HEK293 (cell line): ENCODE measurements around the gene TMCC1.

ENCODE experiments used
- YY1 ChIP-seq: fragments of 450-650 bp; formaldehyde crosslinking; IDR thresholded peaks from 2 replicates; pipeline ENCODE4 v1.5.1; 2018; ENCODE audit warnings: missing biosample characterization, missing genetic modification characterization
- ZIC2 ChIP-seq: fragments of 450-650 bp; formaldehyde crosslinking; IDR thresholded peaks from 2 replicates; pipeline ENCODE4 v1.5.1; 2016; ENCODE audit warnings: missing biosample characterization, missing genetic modification characterization
- ZNF24 ChIP-seq: fragments of 450-650 bp; formaldehyde crosslinking; IDR thresholded peaks from 2 replicates; pipeline ENCODE4 v1.5.1; 2016; ENCODE audit warnings: missing biosample characterization, missing genetic modification characterization
- ZNF423 ChIP-seq: fragments of 450-650 bp; formaldehyde crosslinking; IDR thresholded peaks from 2 replicates; pipeline ENCODE4 v1.5.1; 2016; ENCODE audit warnings: missing biosample characterization, missing genetic modification characterization
- ZNF623 ChIP-seq: fragments of 450-650 bp; formaldehyde crosslinking; IDR thresholded peaks from 2 replicates; pipeline ENCODE4 v1.5.1; 2016; ENCODE audit warnings: missing biosample characterization, missing genetic modification characterization
- ZNF777 ChIP-seq: fragments of 450-650 bp; formaldehyde crosslinking; IDR thresholded peaks from 2 replicates; pipeline ENCODE4 v1.5.1; 2017; ENCODE audit warnings: missing biosample characterization, missing genetic modification characterization, borderline replicate concordance
- ZNF843 ChIP-seq: fragments of 450-650 bp; formaldehyde crosslinking; IDR thresholded peaks from 2 replicates; pipeline ENCODE4 v1.5.1; 2016; ENCODE audit warnings: missing biosample characterization, missing genetic modification characterization
- TF ChIP-seq, protein P1 (sequence below): fragments of 450-650 bp; formaldehyde crosslinking; IDR thresholded peaks from 2 replicates; pipeline ENCODE4 v1.5.1; 2017; ENCODE audit warnings: missing biosample characterization, missing genetic modification characterization
- TF ChIP-seq, protein P2 (sequence below): fragments of 450-650 bp; formaldehyde crosslinking; IDR thresholded peaks from 2 replicates; pipeline ENCODE4 v1.5.1; 2016; ENCODE audit warnings: missing biosample characterization, missing genetic modification characterization
- TF ChIP-seq, protein P3 (sequence below): fragments of 450-650 bp; formaldehyde crosslinking; IDR thresholded peaks from 2 replicates; pipeline ENCODE4 v1.5.1; 2016; ENCODE audit warnings: missing biosample characterization, missing genetic modification characterization
- TF ChIP-seq, protein P4 (sequence below): fragments of 450-650 bp; formaldehyde crosslinking; IDR thresholded peaks from 2 replicates; pipeline ENCODE4 v1.5.1; 2017; ENCODE audit warnings: missing biosample characterization, missing genetic modification characterization

DNA sequence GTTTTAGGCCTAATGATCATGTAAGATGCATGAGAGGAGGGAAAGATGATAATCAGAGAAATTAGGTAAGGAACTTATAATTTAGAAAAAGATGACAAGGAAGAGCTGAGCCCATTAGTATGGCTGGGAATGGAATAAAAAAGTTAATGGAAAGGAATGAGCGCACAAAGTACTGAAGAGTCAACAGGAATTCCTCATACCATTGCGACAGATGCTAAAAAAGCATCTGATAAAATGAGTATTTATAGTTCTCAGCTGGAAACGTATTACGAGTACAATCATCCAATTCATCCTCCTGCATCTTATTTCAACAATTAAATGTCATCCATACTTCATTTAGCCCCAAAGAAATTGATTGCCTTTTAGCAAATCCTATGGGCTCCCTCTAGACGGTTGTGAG, 58.9 kb downstream of the TMCC1 start:
- no peak for TF ChIP-seq ZNF777 (tag by site-specific recombination)
- no peak for TF ChIP-seq ZNF623 (tag by site-specific recombination)
- TF ChIP-seq, protein P1, sequence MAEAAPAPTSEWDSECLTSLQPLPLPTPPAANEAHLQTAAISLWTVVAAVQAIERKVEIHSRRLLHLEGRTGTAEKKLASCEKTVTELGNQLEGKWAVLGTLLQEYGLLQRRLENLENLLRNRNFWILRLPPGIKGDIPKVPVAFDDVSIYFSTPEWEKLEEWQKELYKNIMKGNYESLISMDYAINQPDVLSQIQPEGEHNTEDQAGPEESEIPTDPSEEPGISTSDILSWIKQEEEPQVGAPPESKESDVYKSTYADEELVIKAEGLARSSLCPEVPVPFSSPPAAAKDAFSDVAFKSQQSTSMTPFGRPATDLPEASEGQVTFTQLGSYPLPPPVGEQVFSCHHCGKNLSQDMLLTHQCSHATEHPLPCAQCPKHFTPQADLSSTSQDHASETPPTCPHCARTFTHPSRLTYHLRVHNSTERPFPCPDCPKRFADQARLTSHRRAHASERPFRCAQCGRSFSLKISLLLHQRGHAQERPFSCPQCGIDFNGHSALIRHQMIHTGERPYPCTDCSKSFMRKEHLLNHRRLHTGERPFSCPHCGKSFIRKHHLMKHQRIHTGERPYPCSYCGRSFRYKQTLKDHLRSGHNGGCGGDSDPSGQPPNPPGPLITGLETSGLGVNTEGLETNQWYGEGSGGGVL (tag by site-specific recombination): no peak
- TF ChIP-seq, protein P2, sequence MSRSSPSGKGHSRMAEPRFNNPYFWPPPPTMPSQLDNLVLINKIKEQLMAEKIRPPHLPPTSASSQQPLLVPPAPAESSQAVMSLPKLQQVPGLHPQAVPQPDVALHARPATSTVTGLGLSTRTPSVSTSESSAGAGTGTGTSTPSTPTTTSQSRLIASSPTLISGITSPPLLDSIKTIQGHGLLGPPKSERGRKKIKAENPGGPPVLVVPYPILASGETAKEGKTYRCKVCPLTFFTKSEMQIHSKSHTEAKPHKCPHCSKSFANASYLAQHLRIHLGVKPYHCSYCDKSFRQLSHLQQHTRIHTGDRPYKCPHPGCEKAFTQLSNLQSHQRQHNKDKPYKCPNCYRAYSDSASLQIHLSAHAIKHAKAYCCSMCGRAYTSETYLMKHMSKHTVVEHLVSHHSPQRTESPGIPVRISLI: no peak
- TF ChIP-seq YY1 (tag by site-specific recombination): no peak
- TF ChIP-seq, protein P3, sequence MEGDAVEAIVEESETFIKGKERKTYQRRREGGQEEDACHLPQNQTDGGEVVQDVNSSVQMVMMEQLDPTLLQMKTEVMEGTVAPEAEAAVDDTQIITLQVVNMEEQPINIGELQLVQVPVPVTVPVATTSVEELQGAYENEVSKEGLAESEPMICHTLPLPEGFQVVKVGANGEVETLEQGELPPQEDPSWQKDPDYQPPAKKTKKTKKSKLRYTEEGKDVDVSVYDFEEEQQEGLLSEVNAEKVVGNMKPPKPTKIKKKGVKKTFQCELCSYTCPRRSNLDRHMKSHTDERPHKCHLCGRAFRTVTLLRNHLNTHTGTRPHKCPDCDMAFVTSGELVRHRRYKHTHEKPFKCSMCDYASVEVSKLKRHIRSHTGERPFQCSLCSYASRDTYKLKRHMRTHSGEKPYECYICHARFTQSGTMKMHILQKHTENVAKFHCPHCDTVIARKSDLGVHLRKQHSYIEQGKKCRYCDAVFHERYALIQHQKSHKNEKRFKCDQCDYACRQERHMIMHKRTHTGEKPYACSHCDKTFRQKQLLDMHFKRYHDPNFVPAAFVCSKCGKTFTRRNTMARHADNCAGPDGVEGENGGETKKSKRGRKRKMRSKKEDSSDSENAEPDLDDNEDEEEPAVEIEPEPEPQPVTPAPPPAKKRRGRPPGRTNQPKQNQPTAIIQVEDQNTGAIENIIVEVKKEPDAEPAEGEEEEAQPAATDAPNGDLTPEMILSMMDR: no peak
- TF ChIP-seq, protein P4, sequence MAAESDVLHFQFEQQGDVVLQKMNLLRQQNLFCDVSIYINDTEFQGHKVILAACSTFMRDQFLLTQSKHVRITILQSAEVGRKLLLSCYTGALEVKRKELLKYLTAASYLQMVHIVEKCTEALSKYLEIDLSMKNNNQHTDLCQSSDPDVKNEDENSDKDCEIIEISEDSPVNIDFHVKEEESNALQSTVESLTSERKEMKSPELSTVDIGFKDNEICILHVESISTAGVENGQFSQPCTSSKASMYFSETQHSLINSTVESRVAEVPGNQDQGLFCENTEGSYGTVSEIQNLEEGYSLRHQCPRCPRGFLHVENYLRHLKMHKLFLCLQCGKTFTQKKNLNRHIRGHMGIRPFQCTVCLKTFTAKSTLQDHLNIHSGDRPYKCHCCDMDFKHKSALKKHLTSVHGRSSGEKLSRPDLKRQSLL: no peak
- TF ChIP-seq ZNF24 (tag by site-specific recombination): no peak
- no peak for TF ChIP-seq ZIC2 (tag by site-specific recombination)
- TF ChIP-seq ZNF843 (tag by site-specific recombination): no peak
- TF ChIP-seq ZNF423 (tag by site-specific recombination): no peak
